Smooth muscle cell (in vitro differentiated cells): Measurements from ENCODE around the gene PODXL2. TPM values are rescaled to one million over a fixed set of nuclear protein-coding genes. Genes with fewer than 3 reads are reported as not detected.

Experiments used
- DNase-seq: peaks from one replicate; lab custom pipeline; 2025; ENCODE audit not compliant: unreplicated experiment; lab: John Stamatoyannopoulos, UW
- H2AFZ ChIP-seq: fragments of 200-600 bp; sonication (generic); 2 replicates; pipeline ENCODE4 v1.6.0; 2016; ENCODE audit warnings: antibody characterized with exemption, low read depth, mild to moderate bottlenecking
- H3F3A ChIP-seq: fragments of 200-600 bp; sonication (generic); 2 replicates; pipeline ENCODE4 v1.6.0; 2017; ENCODE audit warnings: antibody characterized with exemption, low read depth
- H3K27ac ChIP-seq: fragments of 200-600 bp; sonication (generic); 2 replicates; pipeline ENCODE4 v1.5.1; 2016; ENCODE audit warnings: low read depth, mild to moderate bottlenecking
- H3K27me3 ChIP-seq: fragments of 200-600 bp; sonication (generic); 2 replicates; pipeline ENCODE4 v1.6.1; 2016; ENCODE audit warnings: low read depth, mild to moderate bottlenecking
- H3K36me3 ChIP-seq: fragments of 200-600 bp; sonication (generic); 2 replicates; pipeline ENCODE4 v1.5.1; 2016; ENCODE audit warnings: low read depth
- H3K4me1 ChIP-seq: fragments of 200-600 bp; sonication (generic); 2 replicates; pipeline ENCODE4 v1.5.1; 2016; ENCODE audit warnings: low read depth
- H3K4me2 ChIP-seq: fragments of 200-600 bp; sonication (generic); 2 replicates; pipeline ENCODE4 v1.6.0; 2016; ENCODE audit warnings: mild to moderate bottlenecking
- H3K4me3 ChIP-seq: fragments of 200-600 bp; sonication (generic); 2 replicates; pipeline ENCODE4 v1.5.1; 2016; ENCODE audit warnings: mild to moderate bottlenecking
- H3K79me2 ChIP-seq: fragments of 200-600 bp; sonication (generic); 2 replicates; pipeline ENCODE4 v1.6.0; 2016; ENCODE audit warnings: low read depth, mild to moderate bottlenecking
- H3K9ac ChIP-seq: fragments of 200-600 bp; sonication (generic); 2 replicates; pipeline ENCODE4 v1.6.0; 2016; ENCODE audit warnings: low read depth
- H3K9me3 ChIP-seq: fragments of 200-600 bp; sonication (generic); replicated peaks from 2 replicates; pipeline ENCODE4 v1.5.1; 2016; ENCODE audit warnings: low read depth
- H4K20me1 ChIP-seq: fragments of 200-600 bp; sonication (generic); 2 replicates; pipeline ENCODE4 v1.6.0; 2016; ENCODE audit warnings: low read depth
- CTCF ChIP-seq: fragments of 200-600 bp; sonication (generic); IDR thresholded peaks from 2 replicates; pipeline ENCODE4 v1.5.1; 2017; ENCODE audit warnings: borderline replicate concordance, mild to moderate bottlenecking, antibody characterized with exemption; ENCODE audit not compliant: insufficient read depth, poor library complexity, severe bottlenecking
- WGBS: methylation state at CpG from one replicate; pipeline ENCODE4 v1.1.7; 2016; ENCODE audit warnings: low lambda C conversion rate; 5-methylcytosine and 5-hydroxymethylcytosine counted together
- polyA plus RNA-seq: library from polyadenylated mRNA; unstranded; fragments of >200 nt; fragmentation: Nextera tagmentation; extraction: Ambion mirVana; gene quantifications from 2 replicates; pipeline ENCODE4 v1.2.1, GENCODE V29; 2016
- total RNA-seq: library from RNA; depleted of rRNA; stranded (reverse); fragments of >200 nt; gene quantifications from 2 replicates; pipeline ENCODE4 v1.2.3, GENCODE V29; 2014

Gene PODXL2
- total and polyA plus RNA-seq, 2 experiments from 2014 or later: 4.1 to 9.7 TPM

- Histone ChIP-seq H4K20me1 (no peaks in the 10 kb centered on the region), H3K4me2 (no peak overlapping the region), H3F3A (no peaks in the 10 kb centered on the region), H3K4me1 (no peaks in the 10 kb centered on the region), H3K9me3 (no peaks in the 10 kb centered on the region), H3K4me3 (no peak overlapping the region), H3K9ac (no peak overlapping the region), H3K36me3 (no peaks in the 10 kb centered on the region), H2AFZ (no peak overlapping the region), H3K27ac (no peak overlapping the region), H3K27me3 (no peaks in the 10 kb centered on the region), H3K79me2 (no peaks in the 10 kb centered on the region)
- 93% methylated on average over 13 of the region's 13 CpGs for WGBS
- no peak for DNase-seq
- no peak for TF ChIP-seq CTCF
Observed at GRCh38 chr3:127647166-127647844, 18.3 kb downstream of the PODXL2 start.

- TF ChIP-seq CTCF: no peak
- H2AFZ ChIP-seq: no peak overlapping the region
- H3K79me2 ChIP-seq: no peaks in the 10 kb centered on the region
- H3K36me3 ChIP-seq: no peaks in the 10 kb centered on the region
- no peaks in the 10 kb centered on the region for H4K20me1 ChIP-seq
- no peaks in the 10 kb centered on the region for H3K9me3 ChIP-seq
- no peak overlapping the region for H3K4me2 ChIP-seq
- no peak overlapping the region for H3K9ac ChIP-seq
- DNase-seq: no peak
- no peaks in the 10 kb centered on the region for H3F3A ChIP-seq
- H3K4me1 ChIP-seq: no peaks in the 10 kb centered on the region
- no peaks in the 10 kb centered on the region for H3K27me3 ChIP-seq
- H3K27ac ChIP-seq: no peak overlapping the region
- no peak overlapping the region for H3K4me3 ChIP-seq
Observed at GRCh38 chr3:127647845-127648204, 18.8 kb downstream of the PODXL2 start.

- H2AFZ ChIP-seq: no peak overlapping the region
- no peaks in the 10 kb centered on the region for H3K36me3 ChIP-seq
- H3K4me2 ChIP-seq: no peak overlapping the region
- TF ChIP-seq CTCF: no peak
- no peak overlapping the region for H3K9ac ChIP-seq
- WGBS: 93% methylated on average over 4 of the region's 4 CpGs
- H3K4me3 ChIP-seq: no peak overlapping the region
- H3K4me1 ChIP-seq: no peaks in the 10 kb centered on the region
- H4K20me1 ChIP-seq: no peaks in the 10 kb centered on the region
- H3K27me3 ChIP-seq: no peaks in the 10 kb centered on the region
- no peak for DNase-seq
- H3F3A ChIP-seq: no peaks in the 10 kb centered on the region
- no peak overlapping the region for H3K27ac ChIP-seq
- H3K9me3 ChIP-seq: no peaks in the 10 kb centered on the region
- H3K79me2 ChIP-seq: no peaks in the 10 kb centered on the region
Observed at GRCh38 chr3:127650236-127650635, 21.3 kb downstream of the PODXL2 start.

GRCh38 chr3:127651516-127652172 is 22.7 kb downstream of the PODXL2 start:
- no peak for TF ChIP-seq CTCF
- no peaks in the 10 kb centered on the region for H3K4me1 ChIP-seq
- no peak overlapping the region for H3K9ac ChIP-seq
- WGBS: 77% methylated on average over 8 of the region's 8 CpGs
- DNase-seq: no peak
- H3K9me3 ChIP-seq: no peaks in the 10 kb centered on the region
- H3F3A ChIP-seq: no peaks in the 10 kb centered on the region
- H3K27me3 ChIP-seq: no peaks in the 10 kb centered on the region
- H3K4me2 ChIP-seq: no peak overlapping the region
- H4K20me1 ChIP-seq: no peaks in the 10 kb centered on the region
- H3K27ac ChIP-seq: no peak overlapping the region
- no peak overlapping the region for H3K4me3 ChIP-seq
- no peak overlapping the region for H2AFZ ChIP-seq
- H3K79me2 ChIP-seq: no peaks in the 10 kb centered on the region
- no peaks in the 10 kb centered on the region for H3K36me3 ChIP-seq
